T-helper 1 cell treated with Interleukin-12 subunit alpha and Interleukin-12 subunit beta and Interleukin-4 antibody, amounts not matched to agents 30 ng/mL and 1 ng/mL, for 36 hours (primary cell): Measurements from ENCODE around the gene SENP6. TPM values are rescaled to one million over a fixed set of nuclear protein-coding genes. Genes with fewer than 3 reads are reported as not detected.
"Not testable (repeated sequence)": the region's sequence is repeated elsewhere in the genome, so short reads cannot be mapped to it uniquely, and the experiment has no call there.

Experiments used
- intact Hi-C: fragments of 100-400 bp; cut with micrococcal nuclease; formaldehyde crosslinking; loops from one replicate; pipeline ENCODE4 v1.15.1; 2024
- total RNA-seq: library from RNA; stranded (reverse); gene quantifications from 2 replicates; pipeline ENCODE4 v1.2.3, GENCODE V29; 2022

Gene SENP6, protein sequence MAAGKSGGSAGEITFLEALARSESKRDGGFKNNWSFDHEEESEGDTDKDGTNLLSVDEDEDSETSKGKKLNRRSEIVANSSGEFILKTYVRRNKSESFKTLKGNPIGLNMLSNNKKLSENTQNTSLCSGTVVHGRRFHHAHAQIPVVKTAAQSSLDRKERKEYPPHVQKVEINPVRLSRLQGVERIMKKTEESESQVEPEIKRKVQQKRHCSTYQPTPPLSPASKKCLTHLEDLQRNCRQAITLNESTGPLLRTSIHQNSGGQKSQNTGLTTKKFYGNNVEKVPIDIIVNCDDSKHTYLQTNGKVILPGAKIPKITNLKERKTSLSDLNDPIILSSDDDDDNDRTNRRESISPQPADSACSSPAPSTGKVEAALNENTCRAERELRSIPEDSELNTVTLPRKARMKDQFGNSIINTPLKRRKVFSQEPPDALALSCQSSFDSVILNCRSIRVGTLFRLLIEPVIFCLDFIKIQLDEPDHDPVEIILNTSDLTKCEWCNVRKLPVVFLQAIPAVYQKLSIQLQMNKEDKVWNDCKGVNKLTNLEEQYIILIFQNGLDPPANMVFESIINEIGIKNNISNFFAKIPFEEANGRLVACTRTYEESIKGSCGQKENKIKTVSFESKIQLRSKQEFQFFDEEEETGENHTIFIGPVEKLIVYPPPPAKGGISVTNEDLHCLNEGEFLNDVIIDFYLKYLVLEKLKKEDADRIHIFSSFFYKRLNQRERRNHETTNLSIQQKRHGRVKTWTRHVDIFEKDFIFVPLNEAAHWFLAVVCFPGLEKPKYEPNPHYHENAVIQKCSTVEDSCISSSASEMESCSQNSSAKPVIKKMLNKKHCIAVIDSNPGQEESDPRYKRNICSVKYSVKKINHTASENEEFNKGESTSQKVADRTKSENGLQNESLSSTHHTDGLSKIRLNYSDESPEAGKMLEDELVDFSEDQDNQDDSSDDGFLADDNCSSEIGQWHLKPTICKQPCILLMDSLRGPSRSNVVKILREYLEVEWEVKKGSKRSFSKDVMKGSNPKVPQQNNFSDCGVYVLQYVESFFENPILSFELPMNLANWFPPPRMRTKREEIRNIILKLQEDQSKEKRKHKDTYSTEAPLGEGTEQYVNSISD
- 79.9 and 93.6 TPM in 2 replicates for total RNA-seq

DNA sequence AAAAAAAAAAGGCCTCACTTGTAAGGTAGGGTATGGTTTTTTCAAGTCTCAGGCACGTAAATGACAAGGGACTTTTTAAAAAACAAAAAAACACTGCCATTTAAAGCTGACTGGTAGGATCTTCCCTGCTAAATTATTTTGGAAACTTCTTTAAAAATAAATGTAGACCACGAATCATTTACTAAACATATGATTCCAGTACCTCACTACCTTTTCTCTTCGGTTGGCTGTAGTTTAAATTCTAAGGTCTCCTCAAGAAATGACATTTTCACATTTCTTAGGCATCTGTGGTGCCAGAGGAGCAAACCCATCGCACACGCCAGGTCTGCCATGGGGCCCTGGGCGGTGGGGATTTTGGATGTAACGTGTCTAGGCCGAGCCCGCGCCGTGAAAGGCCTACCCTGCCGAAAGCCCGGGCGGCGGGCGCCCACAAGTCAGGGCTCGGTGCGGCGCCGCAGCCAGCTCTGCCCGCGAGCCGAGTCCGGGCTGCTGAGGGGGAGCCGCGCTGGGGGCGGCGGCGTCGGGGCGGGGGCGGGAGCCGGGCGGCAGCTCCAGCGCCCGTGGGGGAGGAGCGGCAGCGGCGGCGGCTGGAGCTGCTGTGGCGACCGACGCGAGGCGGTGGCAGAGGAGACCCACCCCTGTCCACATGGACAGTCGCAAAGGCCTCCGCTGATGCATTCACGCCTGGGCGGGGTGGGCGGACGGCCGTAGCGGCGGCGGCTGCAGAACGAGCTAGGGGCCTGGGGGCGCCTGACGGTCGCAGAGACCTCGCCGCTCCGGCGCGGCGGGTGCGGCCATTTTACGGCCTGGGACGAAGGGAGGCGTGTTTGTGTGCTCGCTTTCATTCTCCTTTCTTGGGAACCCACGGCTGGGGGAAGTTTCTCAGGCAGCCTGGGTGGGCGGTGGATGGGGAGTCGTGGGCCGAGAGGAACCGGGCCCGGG is at the start of gene SENP6:
SENP6 (plus strand) TSS at position 577 of the 942 bp plus-strand sequence. CDS start 645 bp downstream, outside the sequence.
- intact Hi-C loops = loop anchor here (1.0 to 10.0 kb wide), 6 partner anchors 56 to 1949 kb away; partner anchors contain the start of genes COX7A2, MYO6 and SLC17A5

DNA sequence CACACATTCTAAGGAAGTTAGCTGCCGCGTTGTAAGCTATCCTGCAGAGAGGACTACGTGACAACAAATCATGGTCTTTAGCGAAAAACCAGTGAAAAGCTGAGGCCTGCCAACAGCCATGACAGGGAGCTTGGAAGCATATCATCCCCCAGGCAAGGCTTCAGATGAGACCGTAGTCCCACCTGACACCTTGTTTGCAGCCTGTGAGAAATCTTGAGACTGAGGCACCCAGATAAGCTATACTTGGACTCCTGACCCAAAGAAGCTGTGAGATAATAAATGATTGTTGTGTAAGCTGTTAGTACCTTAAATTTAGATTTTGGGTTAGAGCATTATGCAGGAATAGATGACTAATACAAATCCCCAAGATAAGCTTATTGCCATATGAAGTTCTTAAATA is 45.4 kb upstream of the SENP6 start:
- intact Hi-C loops = no loop called here

DNA sequence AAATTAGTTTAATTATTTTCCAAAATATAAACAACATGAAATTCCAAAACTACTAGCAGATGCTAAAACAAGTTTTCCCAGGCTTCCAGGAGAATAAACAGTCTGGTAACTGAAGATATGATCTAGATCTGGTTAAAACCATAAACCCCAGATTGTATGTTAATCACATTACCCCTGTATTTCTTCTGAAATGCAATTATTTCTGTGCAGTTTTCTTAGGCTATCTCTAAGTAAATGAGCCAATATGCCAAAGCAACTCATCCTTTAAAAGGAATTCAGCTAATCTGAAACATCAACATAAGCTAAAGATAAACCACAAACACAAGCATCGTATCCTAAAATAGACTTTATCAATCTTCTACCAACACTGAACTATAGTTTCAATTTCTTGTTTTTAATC is 44.6 kb upstream of the SENP6 start:
- intact Hi-C loops = no loop called here

DNA sequence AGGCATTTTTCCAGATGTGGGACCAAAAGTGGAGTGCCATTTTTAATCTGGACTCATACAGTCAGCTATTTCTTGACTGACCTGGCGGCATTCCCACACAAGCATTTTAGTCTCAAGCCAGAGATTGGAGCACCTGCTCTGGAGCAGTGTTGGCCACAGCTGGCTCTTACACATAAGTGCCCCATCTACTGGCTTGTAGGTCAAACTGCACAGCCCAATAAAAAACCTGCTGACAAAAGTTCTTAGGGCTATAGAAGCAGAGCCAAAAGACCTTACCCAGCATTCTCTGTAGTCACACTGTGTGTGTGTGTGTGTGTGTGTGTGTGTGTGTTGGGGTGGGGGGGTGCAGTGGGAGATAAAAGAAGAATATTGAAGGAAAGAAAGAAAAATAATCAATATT is 38.6 kb upstream of the SENP6 start:
- intact Hi-C loops = loop anchor here (1.0 kb wide), 1 partner anchor 266 kb away; no protein-coding TSS in a partner anchor

DNA sequence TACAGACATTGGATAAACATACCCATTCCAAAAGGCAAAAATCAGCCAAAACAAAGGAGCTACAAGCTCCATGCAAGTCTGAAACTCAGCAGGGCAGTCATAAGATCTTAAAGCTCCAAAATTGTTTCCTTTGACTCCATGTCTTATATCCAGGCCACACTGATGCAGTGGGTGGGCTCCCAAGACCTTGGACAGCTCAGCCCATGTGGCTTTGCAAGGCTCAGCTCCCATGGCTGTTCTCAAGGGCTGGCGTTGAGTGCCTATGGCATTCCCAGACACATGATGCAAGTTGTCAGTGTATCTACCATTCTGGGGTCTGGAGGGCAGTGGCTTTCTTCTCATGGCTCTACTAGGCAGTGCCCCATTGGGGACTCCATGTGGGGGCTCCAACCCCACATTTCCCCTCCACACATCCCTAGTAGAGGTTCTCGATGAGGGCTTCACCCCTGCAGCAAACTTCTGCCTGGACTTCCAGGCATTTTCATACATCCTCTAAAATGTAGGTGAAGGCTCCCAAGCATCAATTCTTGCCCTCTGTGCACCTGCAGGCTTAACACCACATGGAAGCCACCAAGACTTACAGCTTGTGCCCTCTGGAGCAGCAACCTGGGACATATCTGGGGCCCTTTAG is 35.4 kb upstream of the SENP6 start:
- intact Hi-C loops = no loop called here

DNA sequence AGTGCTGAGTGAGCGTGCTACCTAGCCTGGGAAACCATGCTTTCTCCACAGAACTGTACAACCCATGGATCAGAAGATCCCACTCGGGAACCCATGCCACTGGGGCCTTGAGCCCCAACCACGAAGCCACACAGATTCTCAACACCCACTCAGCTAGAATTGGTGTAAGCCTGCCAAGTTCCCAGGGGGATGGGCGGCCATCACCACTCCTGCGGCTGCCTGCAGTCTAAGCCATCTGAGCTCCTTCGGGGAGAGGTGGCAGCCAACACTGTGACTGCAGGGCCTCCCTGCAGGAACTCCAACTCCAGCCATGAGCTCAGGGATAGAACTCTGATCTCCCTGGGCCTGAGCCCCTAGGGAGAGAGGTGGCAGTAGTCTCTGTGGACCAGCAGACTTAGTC is 33.6 kb upstream of the SENP6 start:
- intact Hi-C loops = no loop called here

DNA sequence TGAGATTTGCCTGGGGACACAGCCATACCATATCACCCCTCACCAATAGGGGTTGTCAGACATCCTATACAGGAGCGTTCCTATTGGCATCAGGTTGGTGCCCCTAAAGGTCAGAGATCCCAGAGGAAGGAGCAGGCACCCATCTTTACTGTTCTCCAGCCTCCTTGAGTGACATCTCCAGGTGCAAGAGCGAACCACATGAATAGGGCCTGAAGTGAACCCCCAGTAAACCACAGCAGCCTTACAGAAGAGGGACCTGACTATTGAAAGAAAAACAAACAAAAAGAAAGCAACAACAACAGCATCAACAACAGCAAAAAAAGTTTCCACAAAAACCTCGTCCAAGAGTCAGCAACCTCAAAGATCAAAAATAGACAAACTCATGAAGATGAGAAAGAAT is 32.7 kb upstream of the SENP6 start:
- intact Hi-C loops = no loop called here

DNA sequence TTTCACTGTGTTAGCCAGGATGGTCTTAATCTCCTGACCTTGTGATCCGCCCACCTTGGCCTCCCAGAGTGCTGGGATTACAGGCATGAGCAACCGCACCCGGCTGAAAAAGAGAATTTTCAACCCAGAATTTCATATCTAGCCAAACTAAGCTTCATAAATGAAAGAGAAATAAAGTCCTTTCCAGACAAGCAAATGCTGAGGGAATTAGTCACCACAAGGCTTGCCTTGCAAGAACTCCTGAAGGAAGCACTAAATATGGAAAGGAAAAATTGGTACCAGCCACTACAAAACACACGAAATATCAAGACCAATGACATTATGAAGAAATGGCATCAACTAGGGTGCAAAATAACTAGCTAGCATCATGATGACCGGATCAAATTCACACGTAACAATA is 31.0 kb upstream of the SENP6 start:
- intact Hi-C loops = not testable (repeated sequence)

DNA sequence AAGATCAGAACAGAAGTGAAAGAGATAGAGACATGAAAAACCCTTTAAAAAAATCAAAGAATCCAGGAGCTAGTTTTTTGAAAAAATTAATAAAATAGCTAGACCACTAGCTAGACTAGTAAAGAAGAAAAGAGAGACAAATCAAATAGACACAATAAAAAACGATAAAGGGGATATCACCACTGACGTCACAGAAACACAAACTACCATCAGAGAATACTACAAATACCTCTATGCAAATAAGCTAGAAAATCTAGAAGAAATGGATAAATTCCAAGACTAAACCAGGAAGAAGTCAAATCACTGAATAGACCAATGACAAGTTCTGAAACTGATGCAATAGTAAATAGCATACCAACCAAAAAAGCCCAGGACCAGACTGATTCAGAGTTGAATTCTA is 29.6 kb upstream of the SENP6 start:
- intact Hi-C loops = no loop called here

DNA sequence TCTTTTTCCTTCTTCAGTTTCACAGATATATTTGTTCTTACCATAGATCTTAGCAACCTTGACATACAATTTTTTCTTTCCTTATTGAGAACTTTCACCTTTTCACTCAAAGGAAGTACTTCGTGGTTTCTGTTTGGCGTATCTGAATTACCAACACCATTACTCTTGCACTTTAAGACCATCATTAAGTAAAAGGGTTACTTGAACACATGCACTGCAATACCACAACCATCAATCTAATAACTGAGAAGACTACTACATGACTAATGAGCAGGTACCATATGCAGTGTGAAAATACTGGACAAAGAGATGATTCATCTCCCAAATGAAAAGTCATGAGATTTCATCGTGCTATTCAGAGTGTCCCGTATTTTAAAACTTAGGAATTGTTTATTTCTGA is 21.7 kb upstream of the SENP6 start:
- intact Hi-C loops = no loop called here

DNA sequence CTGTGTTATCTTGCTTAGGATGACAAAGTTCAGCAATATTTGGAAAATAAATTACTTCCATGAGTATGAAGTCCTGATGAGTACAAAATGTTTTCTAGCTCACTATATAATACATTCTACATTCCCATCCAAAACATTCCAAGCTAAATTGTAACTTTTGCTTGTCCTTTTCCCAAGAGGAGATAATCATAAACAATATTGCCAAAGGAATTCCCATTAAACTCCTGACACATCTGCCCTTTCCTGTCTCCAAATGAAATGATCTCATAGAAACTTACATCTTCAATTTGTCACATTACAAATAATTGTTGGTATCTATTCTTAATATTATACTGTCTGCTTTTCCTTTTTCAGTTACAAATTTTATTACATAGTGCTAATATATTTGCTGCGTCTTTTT is 20.4 kb upstream of the SENP6 start:
- intact Hi-C loops = no loop called here

DNA sequence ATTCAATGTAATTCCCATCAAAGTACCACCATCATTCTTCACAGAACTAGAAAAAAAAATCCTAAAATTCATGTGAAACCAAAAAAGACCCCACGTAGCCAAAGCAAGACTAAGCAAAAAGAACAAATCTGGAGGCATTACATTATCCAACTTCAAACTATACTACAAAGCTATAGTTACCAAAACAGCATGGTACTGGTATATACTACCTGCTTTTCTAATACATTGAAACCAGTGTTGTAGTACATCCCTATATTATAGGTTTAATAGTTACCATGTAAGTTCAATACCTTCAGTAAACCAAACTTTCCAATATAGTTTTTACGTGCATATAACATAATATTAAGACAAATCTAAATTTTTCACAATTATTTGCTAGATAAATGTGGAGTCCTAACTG is 17.1 kb upstream of the SENP6 start:
- intact Hi-C loops = not testable (repeated sequence)

DNA sequence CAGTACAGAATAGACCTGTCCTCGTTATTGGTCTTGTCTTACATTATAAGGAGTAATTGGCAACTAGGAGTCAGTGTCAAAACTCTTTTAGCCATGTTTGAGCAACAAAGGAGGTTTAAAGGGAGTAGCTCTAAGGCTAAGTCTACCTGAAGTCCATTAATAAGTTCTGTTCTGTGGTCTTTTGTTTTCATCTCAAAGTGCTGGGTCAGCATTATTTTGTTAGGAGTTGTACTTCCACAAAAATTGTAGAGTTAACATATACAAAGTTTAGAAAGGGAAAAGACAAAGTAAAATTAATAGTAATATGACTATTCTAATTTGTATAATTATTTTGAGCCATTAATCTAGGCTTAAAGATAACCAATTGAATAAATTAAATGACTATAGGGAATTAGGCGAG is 12.7 kb upstream of the SENP6 start:
- intact Hi-C loops = no loop called here

DNA sequence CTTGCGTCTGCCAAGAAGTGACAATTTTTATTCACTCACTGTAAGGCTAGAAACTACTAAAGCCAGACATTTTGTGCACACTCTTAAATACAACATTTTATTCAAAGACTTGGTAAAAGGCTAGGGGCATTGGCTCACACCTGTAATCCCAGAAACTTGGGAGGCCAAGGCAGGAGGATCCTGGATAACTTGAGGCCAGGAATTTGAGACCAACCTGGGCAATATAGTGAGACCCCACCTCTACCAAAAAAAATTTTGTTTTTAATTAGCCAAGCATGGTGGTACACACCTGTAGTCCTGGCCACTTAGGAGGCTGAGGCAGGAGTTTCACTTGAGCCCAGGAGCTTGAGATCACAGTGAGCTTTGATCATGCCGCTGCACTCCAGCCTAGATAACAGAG is 11.3 kb upstream of the SENP6 start:
- intact Hi-C loops = no loop called here

DNA sequence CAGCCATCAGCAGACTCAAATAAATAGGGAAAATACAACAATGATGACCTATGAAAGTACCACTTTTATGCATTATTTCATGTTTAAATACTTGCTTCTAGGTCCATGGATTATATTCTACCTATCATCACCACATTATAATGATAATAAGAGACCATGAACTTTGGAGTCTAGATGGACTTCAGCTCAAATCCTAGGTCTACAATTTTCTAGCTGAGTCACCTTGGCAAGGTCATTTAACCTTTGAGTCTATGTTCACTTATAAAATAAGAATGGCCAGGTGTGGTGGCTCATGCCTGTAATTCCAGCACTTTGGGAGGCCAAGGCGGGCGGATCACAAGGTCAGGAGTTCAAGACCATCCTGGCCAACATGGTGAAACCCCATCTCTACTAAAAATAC is 5.3 kb upstream of the SENP6 start:
- intact Hi-C loops = not testable (repeated sequence)

DNA sequence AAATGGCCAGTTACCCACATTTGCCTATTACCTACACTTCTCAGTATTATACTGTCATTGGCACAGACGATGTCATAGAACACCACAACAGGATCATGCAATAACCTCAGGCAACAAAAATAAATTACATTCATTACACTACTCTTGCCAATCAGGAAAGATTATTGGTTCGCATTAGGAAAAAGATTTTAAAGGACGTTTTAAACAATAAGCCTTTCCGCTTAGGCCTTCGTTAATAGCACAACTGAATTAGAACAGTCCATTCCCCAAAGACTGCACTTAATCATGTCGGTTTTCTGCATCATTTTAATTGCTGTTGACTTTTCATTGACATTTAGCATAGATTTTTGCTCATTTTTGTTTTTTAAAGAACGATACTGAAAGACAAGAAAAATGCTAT is 912 bp upstream of the SENP6 start:
- intact Hi-C loops = loop anchor here (1.0 to 10.0 kb wide), 4 partner anchors 57 to 1948 kb away; partner anchors contain the start of genes COX7A2 and SLC17A5

DNA sequence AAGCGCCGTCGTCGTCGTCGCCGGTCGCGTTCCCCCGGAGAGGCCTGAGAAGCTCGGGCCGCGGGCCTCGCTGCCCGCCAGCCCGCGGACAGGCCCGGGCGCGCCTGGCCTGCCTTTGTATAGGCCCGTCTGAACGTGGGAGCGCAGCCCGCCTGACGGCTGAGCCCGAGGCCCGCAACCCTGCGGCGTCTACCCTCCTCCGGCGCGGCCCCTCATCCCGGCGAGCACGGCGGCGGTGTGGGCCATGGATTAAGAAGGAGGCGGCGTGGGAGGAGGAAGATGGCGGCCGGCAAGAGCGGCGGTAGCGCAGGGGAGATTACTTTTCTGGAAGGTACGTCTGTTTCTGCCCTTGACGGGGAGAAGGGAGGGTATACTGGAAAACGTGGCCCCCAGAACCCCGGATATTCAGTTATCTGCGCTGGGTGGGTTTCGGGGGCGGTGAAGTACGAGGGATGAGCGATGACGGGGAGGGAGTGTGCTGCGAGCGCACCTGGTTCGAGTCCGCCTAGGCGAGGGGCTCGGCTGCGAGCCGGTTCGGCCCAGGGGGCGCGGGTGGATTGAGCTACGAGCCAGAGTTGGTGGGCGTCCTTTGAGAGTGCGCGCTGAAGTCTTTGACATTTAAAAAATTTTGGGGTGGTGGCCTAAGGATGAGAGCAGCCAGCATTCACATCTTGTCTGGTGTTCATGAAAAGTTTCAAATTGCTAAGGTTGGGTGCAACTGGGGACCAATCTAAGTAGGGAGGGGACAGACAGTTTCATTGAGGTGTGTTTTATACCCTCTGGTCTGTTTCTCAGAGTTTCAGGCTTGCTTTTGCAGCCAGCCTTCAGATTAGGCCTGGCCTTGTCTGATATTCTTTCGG is 796 bp downstream of the SENP6 start:
- intact Hi-C loops = loop anchor here (1.0 to 10.0 kb wide), 7 partner anchors 9 to 1950 kb away; partner anchors contain the start of genes MYO6 and SLC17A5

DNA sequence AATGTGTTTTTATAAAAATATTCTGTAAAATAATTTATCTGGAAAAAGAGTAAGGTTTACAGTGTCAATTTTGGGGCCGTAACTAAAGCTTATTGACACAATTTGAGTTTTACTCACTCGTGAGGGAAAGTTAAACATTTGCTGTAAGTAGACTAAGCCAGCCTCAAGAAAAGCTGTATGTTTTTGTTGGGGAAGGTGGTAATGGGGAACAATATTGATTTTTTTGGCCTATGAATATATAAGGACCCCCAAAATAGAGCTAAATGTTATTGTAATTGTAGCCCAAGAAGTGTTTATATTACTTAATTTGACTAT is 1.4 kb downstream of the SENP6 start:
- intact Hi-C loops = loop anchor here (1.0 to 10.0 kb wide), 7 partner anchors 8 to 1951 kb away; partner anchors contain the start of genes MYO6 and SLC17A5

DNA sequence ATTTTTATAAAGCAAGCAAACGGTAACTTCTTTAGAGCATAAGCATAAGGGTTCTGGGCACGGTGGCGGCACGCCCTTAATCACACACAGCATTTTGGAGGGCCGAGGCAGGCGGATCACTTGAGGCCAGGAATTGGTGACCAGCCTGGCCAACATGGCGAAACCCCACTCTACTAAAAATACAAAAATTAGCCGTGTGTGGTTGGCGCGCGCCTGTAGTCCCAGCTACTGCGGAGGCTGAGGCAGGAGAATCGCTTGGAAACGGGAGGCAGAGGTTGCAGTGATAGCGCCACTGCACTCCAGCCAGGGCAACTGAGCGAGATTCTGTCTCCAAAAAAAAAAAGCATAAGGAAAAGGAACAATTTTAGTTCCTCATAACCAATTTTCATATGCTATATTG is 2.6 kb downstream of the SENP6 start:
- intact Hi-C loops = loop anchor here (5.0 to 10.0 kb wide), 3 partner anchors 53 to 1952 kb away; partner anchors contain the start of gene SLC17A5
